ENCODE data around the gene TNK1. TPM values are rescaled to one million over a fixed set of nuclear protein-coding genes. Genes with fewer than 3 reads are reported as not detected.
"Not testable (repeated sequence)": the region's sequence is repeated elsewhere in the genome, so short reads cannot be mapped to it uniquely, and the experiment has no call there.

TNK1 gene
- total and polyA plus RNA-seq, 2 donors from 2014 or later, result 7.6 to 9.3 TPM

DNA sequence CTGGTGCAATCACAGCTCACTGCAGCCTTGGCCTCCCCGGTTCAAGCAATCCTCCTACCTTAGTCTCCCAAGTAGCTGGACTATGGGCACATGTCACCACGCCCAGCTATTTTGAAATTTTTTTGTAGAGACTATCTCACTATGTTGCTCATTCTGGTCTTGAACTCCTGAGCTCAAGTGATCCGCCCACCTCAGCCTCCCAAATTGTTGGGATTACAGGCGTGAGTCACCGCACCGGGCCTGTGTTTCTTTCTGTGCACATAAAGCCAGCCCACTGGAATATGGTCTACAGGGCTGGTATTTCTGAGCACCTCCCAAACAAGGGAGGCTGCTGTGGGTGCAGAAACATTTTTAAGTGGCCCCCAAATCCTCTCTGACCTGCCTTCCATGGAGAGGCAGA lies 17.6 kb upstream of the TNK1 start:
- H3K27ac ChIP-seq (ENCODE audit: low read depth in 2 of 2, low read length in 2 of 2), result no peak overlapping the region
- no peaks in the 10 kb centered on the region for H3K9me3 ChIP-seq (ENCODE audit: control insufficient read depth in 2 of 3, insufficient read depth in 1 of 3, low read length in 3 of 3)
- DNase-seq (peak in 1 of 5 donors; percentile 41), FAIRE-seq (no peak)
- H3K27me3 ChIP-seq (ENCODE audit: control insufficient read depth, insufficient read depth, low read length), result no peaks in the 10 kb centered on the region
- TF ChIP-seq, protein P1, sequence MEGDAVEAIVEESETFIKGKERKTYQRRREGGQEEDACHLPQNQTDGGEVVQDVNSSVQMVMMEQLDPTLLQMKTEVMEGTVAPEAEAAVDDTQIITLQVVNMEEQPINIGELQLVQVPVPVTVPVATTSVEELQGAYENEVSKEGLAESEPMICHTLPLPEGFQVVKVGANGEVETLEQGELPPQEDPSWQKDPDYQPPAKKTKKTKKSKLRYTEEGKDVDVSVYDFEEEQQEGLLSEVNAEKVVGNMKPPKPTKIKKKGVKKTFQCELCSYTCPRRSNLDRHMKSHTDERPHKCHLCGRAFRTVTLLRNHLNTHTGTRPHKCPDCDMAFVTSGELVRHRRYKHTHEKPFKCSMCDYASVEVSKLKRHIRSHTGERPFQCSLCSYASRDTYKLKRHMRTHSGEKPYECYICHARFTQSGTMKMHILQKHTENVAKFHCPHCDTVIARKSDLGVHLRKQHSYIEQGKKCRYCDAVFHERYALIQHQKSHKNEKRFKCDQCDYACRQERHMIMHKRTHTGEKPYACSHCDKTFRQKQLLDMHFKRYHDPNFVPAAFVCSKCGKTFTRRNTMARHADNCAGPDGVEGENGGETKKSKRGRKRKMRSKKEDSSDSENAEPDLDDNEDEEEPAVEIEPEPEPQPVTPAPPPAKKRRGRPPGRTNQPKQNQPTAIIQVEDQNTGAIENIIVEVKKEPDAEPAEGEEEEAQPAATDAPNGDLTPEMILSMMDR (IDR thresholded peaks at IDR 0.05; ENCODE audit: borderline replicate concordance, extremely low read depth, insufficient read depth), result no peak
- H3K9ac ChIP-seq (ENCODE audit: low read length in 3 of 3), result no peak overlapping the region
- H3K4me1 ChIP-seq (ENCODE audit: control insufficient read depth in 2 of 3, insufficient read depth in 2 of 3, low read depth in 1 of 3, low read length in 3 of 3), result no peaks in the 10 kb centered on the region
- H3K36me3 ChIP-seq (ENCODE audit: control insufficient read depth in 2 of 3, insufficient read depth in 3 of 3, low read length in 3 of 3), result no peaks in the 10 kb centered on the region
- intact Hi-C loops (cut with DNase I), result no loop called here
- H3K4me3 ChIP-seq (ENCODE audit: low read length in 3 of 3), result no peak overlapping the region

GRCh38 chr17:7365963-7366362 lies 14.9 kb upstream of the TNK1 start:
- H3K4me1 ChIP-seq (ENCODE audit: control insufficient read depth in 2 of 3, insufficient read depth in 2 of 3, low read depth in 1 of 3, low read length in 3 of 3); H3K27ac ChIP-seq (ENCODE audit: low read depth in 2 of 2, low read length in 2 of 2); H3K9ac ChIP-seq (ENCODE audit: low read length in 3 of 3); DNase-seq; H3K27me3 ChIP-seq (ENCODE audit: control insufficient read depth, insufficient read depth, low read length); FAIRE-seq; H3K36me3 ChIP-seq (ENCODE audit: control insufficient read depth in 2 of 3, insufficient read depth in 3 of 3, low read length in 3 of 3); intact Hi-C loops (cut with DNase I); H3K9me3 ChIP-seq (ENCODE audit: control insufficient read depth in 2 of 3, insufficient read depth in 1 of 3, low read length in 3 of 3); H3K4me3 ChIP-seq (ENCODE audit: low read length in 3 of 3): not testable (repeated sequence)

DNA sequence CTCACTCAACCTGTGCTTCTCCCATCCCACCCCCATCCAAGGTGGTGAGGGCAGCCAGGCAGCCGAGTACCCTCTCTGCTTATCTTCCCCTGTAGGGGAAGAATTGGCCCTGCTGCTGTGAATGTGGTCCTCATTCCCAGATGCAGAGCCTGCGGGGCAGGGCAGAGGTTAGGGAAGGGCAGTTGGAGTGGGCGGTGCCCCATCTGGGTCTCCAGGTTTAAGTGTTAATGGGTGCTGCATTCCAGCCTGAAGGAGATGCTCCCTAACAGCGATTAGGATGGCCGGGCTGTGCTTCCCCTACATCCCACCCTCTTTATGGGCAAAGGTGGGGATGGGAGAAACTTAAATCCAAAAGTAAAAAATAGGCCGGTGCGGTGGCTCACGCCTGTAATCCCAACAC lies 13.8 kb upstream of the TNK1 start:
- FAIRE-seq, result no peak
- TF ChIP-seq, protein P1 (IDR thresholded peaks at IDR 0.05; ENCODE audit: borderline replicate concordance, extremely low read depth, insufficient read depth), result no peak
- Histone ChIP-seq H3K9me3 (ENCODE audit: control insufficient read depth in 2 of 3, insufficient read depth in 1 of 3, low read length in 3 of 3) (no peaks in the 10 kb centered on the region), H3K4me1 (ENCODE audit: control insufficient read depth in 2 of 3, insufficient read depth in 2 of 3, low read depth in 1 of 3, low read length in 3 of 3) (no peaks in the 10 kb centered on the region), H3K36me3 (ENCODE audit: control insufficient read depth in 2 of 3, insufficient read depth in 3 of 3, low read length in 3 of 3) (no peaks in the 10 kb centered on the region), H3K4me3 (ENCODE audit: low read length in 3 of 3) (no peak overlapping the region), H3K27ac (ENCODE audit: low read depth in 2 of 2, low read length in 2 of 2) (no peak overlapping the region), H3K9ac (ENCODE audit: low read length in 3 of 3) (no peak overlapping the region), H3K27me3 (ENCODE audit: control insufficient read depth, insufficient read depth, low read length) (no peaks in the 10 kb centered on the region)
- intact Hi-C loops (cut with DNase I), result no loop called here
- peak in 1 of 5 donors; percentile 32 for DNase-seq

GRCh38 chr17:7367918-7368598 lies 12.8 kb upstream of the TNK1 start:
- no peak overlapping the region for H3K4me3 ChIP-seq (ENCODE audit: low read length in 3 of 3)
- TF ChIP-seq, protein P1 (IDR thresholded peaks at IDR 0.05; ENCODE audit: borderline replicate concordance, extremely low read depth, insufficient read depth), result no peak
- intact Hi-C loops (cut with DNase I), result no loop called here
- H3K27me3 ChIP-seq (ENCODE audit: control insufficient read depth, insufficient read depth, low read length), result no peaks in the 10 kb centered on the region
- H3K9ac ChIP-seq (ENCODE audit: low read length in 3 of 3), result no peak overlapping the region
- H3K27ac ChIP-seq (ENCODE audit: low read depth in 2 of 2, low read length in 2 of 2), result no peak overlapping the region
- no peak for DNase-seq
- H3K9me3 ChIP-seq (ENCODE audit: control insufficient read depth in 2 of 3, insufficient read depth in 1 of 3, low read length in 3 of 3), result no peaks in the 10 kb centered on the region
- FAIRE-seq, result no peak
- H3K36me3 ChIP-seq (ENCODE audit: control insufficient read depth in 2 of 3, insufficient read depth in 3 of 3, low read length in 3 of 3), result no peaks in the 10 kb centered on the region
- H3K4me1 ChIP-seq (ENCODE audit: control insufficient read depth in 2 of 3, insufficient read depth in 2 of 3, low read depth in 1 of 3, low read length in 3 of 3), result no peaks in the 10 kb centered on the region

- H3K27ac ChIP-seq (ENCODE audit: low read depth in 2 of 2, low read length in 2 of 2); H3K36me3 ChIP-seq (ENCODE audit: control insufficient read depth in 2 of 3, insufficient read depth in 3 of 3, low read length in 3 of 3); FAIRE-seq; H3K9me3 ChIP-seq (ENCODE audit: control insufficient read depth in 2 of 3, insufficient read depth in 1 of 3, low read length in 3 of 3); H3K4me1 ChIP-seq (ENCODE audit: control insufficient read depth in 2 of 3, insufficient read depth in 2 of 3, low read depth in 1 of 3, low read length in 3 of 3); H3K9ac ChIP-seq (ENCODE audit: low read length in 3 of 3); DNase-seq; H3K27me3 ChIP-seq (ENCODE audit: control insufficient read depth, insufficient read depth, low read length); H3K4me3 ChIP-seq (ENCODE audit: low read length in 3 of 3); intact Hi-C loops (cut with DNase I): not testable (repeated sequence)
Observed at GRCh38 chr17:7368599-7368994, 12.3 kb upstream of the TNK1 start.

All from kidney (tissue), 14 donors.